ENCODE results near the gene OARD1. TPM values are rescaled to one million over a fixed set of nuclear protein-coding genes. Genes with fewer than 3 reads are reported as not detected.
"Not testable (repeated sequence)": the region's sequence is repeated elsewhere in the genome, so short reads cannot be mapped to it uniquely, and the experiment has no call there.

OARD1 gene, protein sequence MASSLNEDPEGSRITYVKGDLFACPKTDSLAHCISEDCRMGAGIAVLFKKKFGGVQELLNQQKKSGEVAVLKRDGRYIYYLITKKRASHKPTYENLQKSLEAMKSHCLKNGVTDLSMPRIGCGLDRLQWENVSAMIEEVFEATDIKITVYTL
- 3.4 and 6.7 TPM in 2 replicates for polyA plus RNA-seq (2011; rRNA removed)
- 2.5 and 2.6 TPM in 2 replicates for polyA minus RNA-seq (2011; rRNA and poly(A)+ RNA removed)

DNA sequence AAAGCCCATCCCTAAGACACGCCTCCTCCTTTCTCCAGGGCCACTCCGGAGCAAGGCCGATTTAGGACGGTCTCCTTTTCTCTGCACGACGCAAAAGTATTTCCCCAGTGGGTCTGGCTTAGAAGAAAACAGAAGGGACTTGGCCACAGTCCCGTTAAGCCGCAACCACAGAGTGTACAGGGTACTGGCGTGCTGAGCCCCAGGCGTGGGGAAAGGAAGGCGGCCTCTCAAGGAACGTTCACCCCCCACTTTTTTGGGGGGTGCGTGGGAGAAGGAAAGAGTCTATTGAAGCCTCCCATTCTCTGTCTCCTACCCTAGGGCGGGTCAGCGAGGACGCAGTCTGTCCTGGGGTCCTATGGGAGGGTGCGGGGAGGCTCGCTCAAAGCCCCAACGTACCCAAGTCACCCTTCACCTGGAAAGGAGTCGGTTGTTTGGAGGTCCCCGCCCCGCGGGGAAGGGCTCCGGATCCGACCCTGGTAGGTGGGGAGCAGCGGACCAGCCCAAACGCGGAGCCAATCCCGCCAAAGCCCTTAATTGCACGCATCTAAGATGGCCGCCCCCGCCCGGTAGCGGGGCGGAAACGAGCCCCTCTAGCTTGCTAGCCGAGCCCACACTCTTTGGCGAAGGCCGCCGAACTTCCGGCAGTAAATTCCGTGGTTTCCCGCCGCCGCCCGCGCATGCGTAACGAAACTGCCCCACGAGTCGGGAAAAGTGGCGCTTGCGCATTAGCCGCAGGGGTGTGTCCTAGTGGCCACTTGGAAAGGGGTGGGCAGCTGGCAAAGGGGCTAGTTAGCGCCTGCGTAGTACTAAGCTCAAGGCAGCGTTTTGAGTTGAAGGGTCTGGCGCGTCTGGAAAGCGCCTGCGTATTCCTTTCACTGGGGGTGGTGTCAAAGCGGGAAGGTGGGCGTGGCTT is at the start of gene OARD1:
OARD1 (minus strand) TSS at position 434 of the 913 bp plus-strand sequence. CDS start 722 bp downstream, outside the sequence.
- Histone ChIP-seq H3K4me3 (ENCODE audit: low read depth, low read length) (peak within 1 kb of the TSS; percentile 92), H3K36me3 (ENCODE audit: control insufficient read depth, insufficient read depth, low read length) (no peaks in the 10 kb centered on the region), H3K27me3 (ENCODE audit: control insufficient read depth, insufficient read depth, low read length) (no peaks in the 10 kb centered on the region)
- POLR2A ChIA-PET = interaction anchor here (0.6 kb wide), 1 partner anchor 74 kb away, joined by 5 read pairs; no protein-coding TSS in a partner anchor
- TF ChIP-seq, protein P1, sequence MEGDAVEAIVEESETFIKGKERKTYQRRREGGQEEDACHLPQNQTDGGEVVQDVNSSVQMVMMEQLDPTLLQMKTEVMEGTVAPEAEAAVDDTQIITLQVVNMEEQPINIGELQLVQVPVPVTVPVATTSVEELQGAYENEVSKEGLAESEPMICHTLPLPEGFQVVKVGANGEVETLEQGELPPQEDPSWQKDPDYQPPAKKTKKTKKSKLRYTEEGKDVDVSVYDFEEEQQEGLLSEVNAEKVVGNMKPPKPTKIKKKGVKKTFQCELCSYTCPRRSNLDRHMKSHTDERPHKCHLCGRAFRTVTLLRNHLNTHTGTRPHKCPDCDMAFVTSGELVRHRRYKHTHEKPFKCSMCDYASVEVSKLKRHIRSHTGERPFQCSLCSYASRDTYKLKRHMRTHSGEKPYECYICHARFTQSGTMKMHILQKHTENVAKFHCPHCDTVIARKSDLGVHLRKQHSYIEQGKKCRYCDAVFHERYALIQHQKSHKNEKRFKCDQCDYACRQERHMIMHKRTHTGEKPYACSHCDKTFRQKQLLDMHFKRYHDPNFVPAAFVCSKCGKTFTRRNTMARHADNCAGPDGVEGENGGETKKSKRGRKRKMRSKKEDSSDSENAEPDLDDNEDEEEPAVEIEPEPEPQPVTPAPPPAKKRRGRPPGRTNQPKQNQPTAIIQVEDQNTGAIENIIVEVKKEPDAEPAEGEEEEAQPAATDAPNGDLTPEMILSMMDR (IDR thresholded peaks at IDR 0.05; ENCODE audit: insufficient read depth, low read depth, low read length) = no peak
- peak; percentile 98 for DNase-seq (ENCODE audit: low read depth)
- CTCF ChIA-PET = no interaction called here

DNA sequence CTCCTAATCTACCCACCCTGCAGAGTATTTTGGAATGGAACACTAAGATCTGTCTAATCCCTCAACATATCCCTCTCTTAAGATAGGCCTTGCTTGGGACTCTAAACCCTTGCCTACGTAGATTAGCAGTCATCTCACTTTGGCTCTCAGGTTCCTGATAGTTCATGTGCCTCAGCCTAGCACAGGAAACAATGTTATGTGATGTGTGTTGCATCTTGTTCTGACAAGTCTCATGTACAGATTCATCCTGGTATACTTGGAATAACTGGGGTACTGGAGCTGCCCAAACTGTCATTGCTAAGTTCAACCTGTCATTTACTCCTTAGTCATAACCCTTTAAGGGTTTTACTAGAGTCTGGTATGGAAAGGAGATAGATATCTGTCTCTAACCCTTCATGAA is 47.9 kb upstream of the OARD1 start:
- H3K4me3 ChIP-seq (ENCODE audit: low read depth, low read length) = no peak overlapping the region
- ChIA-PET CTCF (interaction anchor here (1.3 kb wide), 1 partner anchor 33 kb away, joined by 3 read pairs; no protein-coding TSS in a partner anchor), POLR2A (no interaction called here)
- TF ChIP-seq, protein P1 (IDR thresholded peaks at IDR 0.05; ENCODE audit: insufficient read depth, low read depth, low read length) = no peak
- H3K27me3 ChIP-seq (ENCODE audit: control insufficient read depth, insufficient read depth, low read length) = no peaks in the 10 kb centered on the region
- DNase-seq (ENCODE audit: low read depth) = no peak
- no peaks in the 10 kb centered on the region for H3K36me3 ChIP-seq (ENCODE audit: control insufficient read depth, insufficient read depth, low read length)

DNA sequence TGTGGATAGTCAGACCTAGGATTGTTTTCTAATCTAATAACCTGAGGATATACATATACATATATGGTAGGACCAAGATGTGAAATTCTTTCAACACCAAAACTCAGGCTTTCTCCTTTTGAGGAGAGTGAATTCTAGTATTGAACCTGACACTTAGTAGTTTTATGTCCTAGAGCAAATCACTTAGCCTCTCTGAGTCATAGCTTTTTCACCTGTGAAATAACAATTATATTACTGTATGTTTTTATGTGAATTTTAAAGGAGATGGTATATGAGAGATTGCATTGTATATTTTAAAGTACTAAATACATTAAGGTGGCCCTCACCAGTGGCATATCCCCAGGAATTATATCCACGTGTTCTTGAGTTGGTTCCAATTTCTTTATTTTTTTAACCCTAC is 47.4 kb upstream of the OARD1 start:
- no peaks in the 10 kb centered on the region for H3K36me3 ChIP-seq (ENCODE audit: control insufficient read depth, insufficient read depth, low read length)
- no peak for DNase-seq (ENCODE audit: low read depth)
- no peak overlapping the region for H3K4me3 ChIP-seq (ENCODE audit: low read depth, low read length)
- ChIA-PET POLR2A (no interaction called here), CTCF (interaction anchor here (1.3 kb wide), 1 partner anchor 34 kb away, joined by 3 read pairs; no protein-coding TSS in a partner anchor)
- no peaks in the 10 kb centered on the region for H3K27me3 ChIP-seq (ENCODE audit: control insufficient read depth, insufficient read depth, low read length)
- TF ChIP-seq, protein P1 (IDR thresholded peaks at IDR 0.05; ENCODE audit: insufficient read depth, low read depth, low read length) = no peak

DNA sequence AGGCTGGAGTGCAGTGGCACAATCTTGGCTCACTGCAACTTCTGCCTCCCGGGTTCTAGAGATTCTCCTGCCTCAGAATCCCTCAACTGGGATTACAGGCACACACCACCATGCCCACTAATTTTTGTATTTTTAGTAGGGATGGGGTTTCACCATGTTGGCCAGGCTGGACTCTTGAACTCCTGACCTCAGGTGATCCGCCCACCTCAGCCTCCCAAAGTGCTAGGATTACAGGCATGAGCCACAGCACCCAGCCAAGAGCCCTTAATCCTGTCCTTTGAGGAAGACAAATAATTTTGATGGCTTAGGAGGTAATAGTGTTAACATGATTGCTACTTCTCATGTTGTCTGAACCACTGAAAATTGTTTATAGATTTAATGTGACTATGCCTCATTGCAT is 42.9 kb upstream of the OARD1 start:
- POLR2A ChIA-PET; H3K27me3 ChIP-seq (ENCODE audit: control insufficient read depth, insufficient read depth, low read length); H3K36me3 ChIP-seq (ENCODE audit: control insufficient read depth, insufficient read depth, low read length); CTCF ChIA-PET; H3K4me3 ChIP-seq (ENCODE audit: low read depth, low read length); DNase-seq (ENCODE audit: low read depth): not testable (repeated sequence)

DNA sequence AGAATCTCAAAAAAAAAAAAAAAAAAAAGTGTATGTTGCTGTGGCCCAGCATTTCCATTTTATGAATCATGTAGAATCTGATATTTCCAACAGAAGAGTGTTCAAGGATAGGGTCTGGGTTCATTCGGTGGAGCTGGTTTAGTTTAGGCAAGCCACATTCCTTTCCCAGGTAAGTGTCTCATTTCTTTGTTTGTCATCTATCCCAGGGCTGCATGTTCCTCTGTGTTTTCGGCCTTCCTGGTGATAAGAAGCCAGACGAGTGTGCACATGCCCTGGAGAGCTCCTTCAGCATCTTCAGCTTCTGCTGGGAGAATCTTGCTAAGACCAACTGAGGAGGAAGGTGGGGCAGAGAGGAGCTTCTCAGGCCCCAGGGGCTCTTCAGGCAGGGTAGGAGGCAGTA is 38.9 kb upstream of the OARD1 start:
- Histone ChIP-seq H3K36me3 (ENCODE audit: control insufficient read depth, insufficient read depth, low read length) (no peaks in the 10 kb centered on the region), H3K4me3 (ENCODE audit: low read depth, low read length) (no peak overlapping the region), H3K27me3 (ENCODE audit: control insufficient read depth, insufficient read depth, low read length) (no peaks in the 10 kb centered on the region)
- POLR2A ChIA-PET = no interaction called here
- DNase-seq (ENCODE audit: low read depth) = no peak
- TF ChIP-seq, protein P1 (IDR thresholded peaks at IDR 0.05; ENCODE audit: insufficient read depth, low read depth, low read length) = no peak
- CTCF ChIA-PET = interaction anchor here (0.5 to 1.0 kb wide), 3 partner anchors 19 to 220 kb away, joined by 3 to 4 read pairs (median 3); no protein-coding TSS in a partner anchor

Data from BJ (cell line).